ENCODE results near the gene SUN1.
"Not testable (repeated sequence)": the region's sequence is repeated elsewhere in the genome, so short reads cannot be mapped to it uniquely, and the experiment has no call there.

The SUN1 gene

DNA sequence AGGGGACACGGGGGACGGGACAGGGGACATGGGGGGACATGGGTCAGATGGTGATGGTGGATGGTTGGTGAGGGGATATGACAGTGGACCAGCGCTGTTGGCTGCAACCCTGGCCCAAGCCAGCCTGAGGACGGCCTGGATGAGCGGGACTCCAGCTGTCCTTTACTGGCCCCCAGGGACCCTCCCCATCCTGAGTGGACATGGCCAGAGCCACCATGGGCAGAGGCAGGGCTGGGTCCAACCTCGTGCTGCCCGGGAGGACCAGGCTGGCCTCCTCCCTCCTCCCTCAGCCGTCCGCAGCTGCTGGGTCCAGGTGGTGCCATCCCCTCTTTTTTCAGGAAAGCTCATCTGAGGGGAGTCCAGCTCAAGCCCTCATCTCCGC, 74.5 kb downstream of the SUN1 start:
- H3K4me1 Mint-ChIP-seq = peaks cover 20% of the 10 kb centered on the region
- TF ChIP-seq CTCF (IDR thresholded peaks at IDR 0.05) = no peak
- H3K9me3 Mint-ChIP-seq = no peaks in the 10 kb centered on the region
- H3K4me3 Mint-ChIP-seq = no peak overlapping the region
- H3K27me3 Mint-ChIP-seq (ENCODE audit: low read depth, poor library complexity) = peaks cover 64% of the 10 kb centered on the region
- DNase-seq = no peak
- H3K36me3 Mint-ChIP-seq (ENCODE audit: low read depth) = no peaks in the 10 kb centered on the region
- no peak overlapping the region for H3K27ac Mint-ChIP-seq

DNA sequence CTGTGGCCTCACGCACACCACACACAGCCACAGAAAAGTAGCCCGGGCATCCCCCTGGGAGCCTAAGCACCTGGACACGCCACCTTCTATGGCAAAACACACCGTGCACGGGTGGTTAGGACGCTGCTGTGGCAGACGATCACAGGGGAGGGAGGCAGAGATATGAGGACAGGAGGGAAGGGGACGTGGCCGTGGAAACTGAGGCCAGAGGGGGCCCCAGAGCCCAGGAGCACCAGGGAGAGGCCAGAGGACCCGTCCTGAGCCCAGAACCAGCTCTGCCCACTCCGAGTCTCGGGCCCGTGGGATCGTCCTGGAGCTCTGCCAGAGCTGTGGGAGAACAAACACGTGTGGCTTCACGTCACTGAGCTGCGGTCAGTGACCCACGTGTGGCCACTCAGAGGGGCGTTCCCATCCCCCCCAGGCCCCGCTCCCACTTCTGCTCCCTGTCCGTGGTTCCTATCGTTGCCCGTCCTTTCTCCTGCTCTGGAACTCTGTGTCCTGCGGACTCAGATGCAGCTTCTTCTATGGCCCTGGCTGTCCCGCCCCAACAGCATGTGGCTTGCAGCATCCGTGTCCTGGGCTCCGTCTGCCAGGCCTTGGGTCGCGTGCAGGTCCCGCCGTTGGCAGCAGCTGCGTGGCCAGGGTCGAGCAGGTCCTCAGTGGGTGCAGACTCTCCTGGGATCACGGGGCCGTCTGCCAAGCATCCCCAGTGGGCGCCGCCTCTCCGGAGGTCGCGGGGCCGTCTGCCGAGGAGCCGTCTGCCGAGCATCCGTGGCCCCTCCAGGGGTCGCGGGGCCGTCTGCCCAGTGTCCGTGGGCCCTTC, 75.1 kb downstream of the SUN1 start:
- H3K36me3 Mint-ChIP-seq (ENCODE audit: low read depth) = no peaks in the 10 kb centered on the region
- peaks cover 18% of the 10 kb centered on the region for H3K4me1 Mint-ChIP-seq
- no peak for TF ChIP-seq CTCF (IDR thresholded peaks at IDR 0.05)
- H3K27me3 Mint-ChIP-seq (ENCODE audit: low read depth, poor library complexity) = peaks cover 62% of the 10 kb centered on the region
- no peak overlapping the region for H3K4me3 Mint-ChIP-seq
- H3K27ac Mint-ChIP-seq = no peak overlapping the region
- no peaks in the 10 kb centered on the region for H3K9me3 Mint-ChIP-seq
- no peak for DNase-seq

GRCh38 chr7:908159-908581, 75.9 kb downstream of the SUN1 start:
- H3K4me3 Mint-ChIP-seq = no peak overlapping the region
- H3K4me1 Mint-ChIP-seq = peaks cover 15% of the 10 kb centered on the region
- no peaks in the 10 kb centered on the region for H3K9me3 Mint-ChIP-seq
- H3K27ac Mint-ChIP-seq = no peak overlapping the region
- peaks cover 61% of the 10 kb centered on the region for H3K27me3 Mint-ChIP-seq (ENCODE audit: low read depth, poor library complexity)
- no peak for DNase-seq
- TF ChIP-seq CTCF (IDR thresholded peaks at IDR 0.05) = no peak
- H3K36me3 Mint-ChIP-seq (ENCODE audit: low read depth) = no peaks in the 10 kb centered on the region

DNA sequence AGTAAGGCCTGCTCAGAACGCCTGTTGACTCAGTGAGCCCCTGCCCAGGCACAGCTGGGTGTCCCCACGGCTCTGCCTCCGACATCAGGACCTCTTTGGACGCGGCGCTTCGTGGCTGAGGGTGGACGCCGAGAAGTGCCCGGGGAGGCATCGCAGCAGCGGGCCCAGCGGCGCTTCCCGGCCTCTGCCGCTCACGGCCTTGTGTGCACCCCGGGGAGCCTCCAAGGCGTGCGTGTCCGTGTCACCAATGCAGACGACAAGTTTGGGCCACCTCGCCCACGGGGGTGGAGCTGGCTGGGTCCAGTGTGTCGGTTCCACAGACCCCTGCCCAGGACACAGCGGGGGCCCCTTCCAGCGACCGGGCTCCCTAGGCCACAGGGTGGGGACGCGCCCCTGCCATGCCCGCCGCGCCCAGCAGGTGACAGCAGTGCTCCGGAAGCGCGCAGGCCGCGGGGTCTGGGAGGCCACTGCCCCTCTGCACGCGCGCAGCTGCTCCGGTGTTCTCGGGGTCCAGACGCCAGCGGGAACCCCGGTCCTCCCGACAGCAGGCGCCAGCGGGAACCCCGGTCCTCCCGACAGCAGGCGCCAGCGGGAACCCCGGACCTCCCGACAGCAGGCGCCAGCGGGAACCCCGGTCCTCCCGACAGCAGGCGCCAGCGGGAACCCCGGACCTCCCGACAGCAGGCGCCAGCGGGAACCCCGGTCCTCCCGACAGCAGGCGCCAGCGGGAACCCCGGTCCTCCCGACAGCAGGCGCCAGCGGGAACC, 76.5 kb downstream of the SUN1 start:
- peak; percentile 89 for DNase-seq
- not testable (repeated sequence) for H3K4me3 Mint-ChIP-seq; H3K9me3 Mint-ChIP-seq; H3K27ac Mint-ChIP-seq; H3K36me3 Mint-ChIP-seq (ENCODE audit: low read depth)
- Mint-ChIP-seq H3K27me3 (ENCODE audit: low read depth, poor library complexity) (peaks cover 55% of the 10 kb centered on the region), H3K4me1 (peaks cover 18% of the 10 kb centered on the region)
- peak; percentile 86 for TF ChIP-seq CTCF (IDR thresholded peaks at IDR 0.05)

DNA sequence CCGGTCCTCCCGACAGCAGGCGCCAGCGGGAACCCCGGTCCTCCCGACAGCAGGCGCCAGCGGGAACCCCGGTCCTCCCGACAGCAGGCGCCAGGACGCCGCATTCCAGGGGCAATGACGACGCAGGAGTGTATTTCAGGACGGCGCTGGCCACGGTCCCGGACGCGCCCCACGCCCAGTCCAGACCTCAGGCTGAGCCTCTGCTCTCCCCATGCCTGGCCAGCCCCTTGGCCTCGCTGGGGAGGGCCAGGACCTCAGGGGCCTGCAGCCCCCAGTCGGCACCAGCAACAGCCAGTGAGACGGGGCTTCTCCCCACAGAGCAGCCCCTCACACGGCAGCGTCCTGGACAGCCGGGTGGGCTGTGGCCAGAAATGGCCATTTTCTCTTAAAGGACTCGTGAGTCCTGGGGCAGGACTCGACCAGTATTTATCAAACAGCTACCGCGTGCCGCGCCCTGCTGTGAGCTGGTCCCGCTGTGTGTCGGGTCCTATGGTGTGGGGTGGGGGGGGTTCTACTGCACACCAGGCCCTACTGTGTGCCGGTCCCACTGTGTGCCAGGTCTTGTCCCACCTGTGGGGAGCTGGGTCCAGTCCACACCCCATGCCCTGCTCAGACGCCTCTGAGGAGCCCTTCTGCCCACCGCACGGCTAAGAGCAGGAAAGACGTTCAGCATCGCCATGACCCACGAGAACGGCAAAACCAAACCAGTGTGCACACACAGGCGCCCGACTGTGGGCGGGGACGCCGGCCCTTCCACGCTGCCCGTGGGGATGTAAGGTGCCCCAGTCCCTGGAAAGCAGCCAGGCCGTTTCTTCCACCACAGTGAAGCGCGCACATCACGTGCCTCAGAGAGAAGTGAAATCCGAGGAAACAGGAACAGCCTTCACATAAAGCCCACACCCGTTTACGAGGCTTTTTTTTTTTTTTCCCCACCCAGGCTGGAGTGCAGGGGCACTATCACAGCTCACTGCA, 77.4 kb downstream of the SUN1 start:
- DNase-seq = no peak
- H3K27ac Mint-ChIP-seq = no peak overlapping the region
- no peaks in the 10 kb centered on the region for H3K9me3 Mint-ChIP-seq
- TF ChIP-seq CTCF (IDR thresholded peaks at IDR 0.05) = no peak
- peaks cover 48% of the 10 kb centered on the region for H3K27me3 Mint-ChIP-seq (ENCODE audit: low read depth, poor library complexity)
- no peak overlapping the region for H3K4me3 Mint-ChIP-seq
- H3K4me1 Mint-ChIP-seq = peaks cover 18% of the 10 kb centered on the region
- H3K36me3 Mint-ChIP-seq (ENCODE audit: low read depth) = no peaks in the 10 kb centered on the region

Measured in nephron progenitor cell (in vitro differentiated cells).